K562 (cell line): ENCODE measurements around the gene NT5C1A. TPM values are rescaled to one million over a fixed set of nuclear protein-coding genes. Genes with fewer than 3 reads are reported as not detected.
A peak's percentile ranks its signal among the peaks of the same experiment; 100 is the strongest.

Experiments
- BHLHE40 ChIP-seq: IDR thresholded peaks from 2 replicates; pipeline ENCODE4 v1.6.1; 2011; ENCODE audit warnings: low read length, improper control_type of control experiment
- CBX1 ChIP-seq: sonication (generic); IDR thresholded peaks from 2 replicates; pipeline ENCODE4 v1.6.1; 2016; ENCODE audit warnings: antibody characterized with exemption, low read depth, mild to moderate bottlenecking
- CREB5 ChIP-seq: fragments of 250-450 bp; sonication (Bioruptor Pico); IDR thresholded peaks from 2 replicates; pipeline ENCODE4 v1.5.0; 2020; ENCODE audit warnings: mild to moderate bottlenecking
- DLX4 ChIP-seq: fragments of 250-450 bp; sonication (Bioruptor Pico); IDR thresholded peaks from 2 replicates; pipeline ENCODE4 v1.6.1; 2021; ENCODE audit warnings: mild to moderate bottlenecking
- EP400 ChIP-seq: fragments of 450-650 bp; IDR thresholded peaks from 2 replicates; pipeline ENCODE4 v1.6.1; 2017; ENCODE audit warnings: antibody characterized with exemption, mild to moderate bottlenecking, moderate library complexity
- HDAC2 ChIP-seq: fragments of 450-650 bp; IDR thresholded peaks from 2 replicates; pipeline ENCODE4 v1.6.1; 2016; ENCODE audit warnings: mild to moderate bottlenecking
- HDAC3 ChIP-seq: fragments of 450-650 bp; IDR thresholded peaks from 2 replicates; pipeline ENCODE4 v1.6.1; 2018; ENCODE audit warnings: borderline replicate concordance, mild to moderate bottlenecking, moderate library complexity; ENCODE audit not compliant: partially characterized antibody
- HEY1 ChIP-seq: fragments of 250-450 bp; sonication (Bioruptor Pico); IDR thresholded peaks from 2 replicates; pipeline ENCODE4 v1.5.0; 2020; ENCODE audit warnings: mild to moderate bottlenecking, moderate library complexity, borderline replicate concordance
- HMG20B ChIP-seq: fragments of 250-450 bp; sonication (Bioruptor Pico); IDR thresholded peaks from 2 replicates; pipeline ENCODE4 v1.5.0; 2021; ENCODE audit warnings: mild to moderate bottlenecking
- IRF2 ChIP-seq: sonication (generic); formaldehyde crosslinking; IDR thresholded peaks from 2 replicates; pipeline ENCODE4 v1.8.1; 2022; ENCODE audit warnings: mild to moderate bottlenecking, missing genetic modification reagents
- KLF1 ChIP-seq: fragments of 450-650 bp; IDR thresholded peaks from 2 replicates; pipeline ENCODE4 v1.6.1; 2016; ENCODE audit warnings: missing genetic modification characterization, missing compliant biosample characterization
- KLF13 ChIP-seq: fragments of 450-650 bp; IDR thresholded peaks from 2 replicates; pipeline ENCODE4 v1.6.1; 2016; ENCODE audit warnings: missing genetic modification characterization, low read depth, mild to moderate bottlenecking, missing compliant biosample characterization, moderate library complexity, borderline replicate concordance
- NR2C1 ChIP-seq, 2 experiments: fragments of 450-650 bp; IDR thresholded peaks; 2 replicates each; pipeline ENCODE4 v1.6.1; 2017; ENCODE audit warnings: mild to moderate bottlenecking in 2 of 2, antibody characterized with exemption in 1 of 2, inconsistent platforms in 1 of 2, missing compliant biosample characterization in 1 of 2, missing genetic modification characterization in 1 of 2
- NRF1 ChIP-seq, 2 experiments: fragments of 450-650 bp; IDR thresholded peaks in 1 of 2; conservative IDR thresholded peaks in 1 of 2; 2 replicates each; pipeline ENCODE4 v1.6.1; 2014; ENCODE audit warnings: mild to moderate bottlenecking in 2 of 2
- SMAD2 ChIP-seq: fragments of 150-350 bp; IDR thresholded peaks from 2 replicates; pipeline ENCODE4 v1.6.1; 2014; ENCODE audit warnings: low read depth, mild to moderate bottlenecking, low read length
- SREBF2 ChIP-seq: sonication (generic); formaldehyde crosslinking; IDR thresholded peaks from 2 replicates; pipeline ENCODE4 v1.4.0; 2020; ENCODE audit warnings: mild to moderate bottlenecking, missing genetic modification reagents
- TBP ChIP-seq: optimal IDR thresholded peaks from 2 replicates; pipeline ENCODE3; 2011; ENCODE audit warnings: low read depth, low read length, improper control_type of control experiment
- ZBTB33 ChIP-seq: sonication (generic); formaldehyde crosslinking; IDR thresholded peaks from 2 replicates; pipeline ENCODE4 v1.8.1; 2023; ENCODE audit warnings: mild to moderate bottlenecking, missing genetic modification reagents
- ZNF431 ChIP-seq: sonication (generic); formaldehyde crosslinking; IDR thresholded peaks from 2 replicates; pipeline ENCODE4 v1.8.0; 2022; ENCODE audit warnings: mild to moderate bottlenecking, missing genetic modification reagents
- ZNF449 ChIP-seq: fragments of 250-450 bp; sonication (Bioruptor Pico); IDR thresholded peaks from 2 replicates; pipeline ENCODE4 v1.8.0; 2022; ENCODE audit warnings: moderate library complexity, mild to moderate bottlenecking, inconsistent platforms
- ZNF511 ChIP-seq: sonication (generic); formaldehyde crosslinking; IDR thresholded peaks from 2 replicates; pipeline ENCODE4 v1.8.0; 2022; ENCODE audit warnings: mild to moderate bottlenecking, missing genetic modification reagents
- ZNF699 ChIP-seq: fragments of 250-450 bp; sonication (Bioruptor Pico); IDR thresholded peaks from 2 replicates; pipeline ENCODE4 v1.8.0; 2021; ENCODE audit warnings: mild to moderate bottlenecking, moderate library complexity; ENCODE audit not compliant: insufficient replicate concordance
- polyA plus RNA-seq, 8 experiments: library from polyadenylated mRNA; depleted of rRNA in 4 of 8; stranded (reverse) in 5 of 8; unstranded in 3 of 8; fragments of >200 nt; fragmentation: Nextera tagmentation in 2 of 8; fragmentation: Illumina TruSeq in 1 of 8; extraction: Ambion mirVana in 2 of 8; extraction: Trizol in 1 of 8; gene quantifications; 2 replicates each; pipeline versions ENCODE4 v1.2.1 to v1.2.3, GENCODE V29; 2011 to 2014; ENCODE audit warnings: inconsistent platforms in 1 of 8, missing spikeins in 1 of 8
- total RNA-seq, 7 experiments: library from RNA; depleted of rRNA in 6 of 7; stranded (reverse); fragments of >200 nt in 6 of 7; fragmentation: Illumina TruSeq in 2 of 7; extraction: Trizol in 2 of 7; gene quantifications; 2 replicates each; pipeline versions ENCODE4 v1.2.1 to v1.2.3, GENCODE V29; 2011 to 2021; ENCODE audit warnings: low replicate concordance in 1 of 7

NT5C1A gene
- total and polyA plus RNA-seq, 9 of the 15 experiments (the other 6 are each of a cell fraction or from before 2014, with no cell fraction given), result not detected

- TF ChIP-seq ZBTB33 (CRISPR knock-in tag), result peak; percentile 78; the same call in 1 of the 2 replicates
- no peak for TF ChIP-seq TBP
- TF ChIP-seq KLF13 (tag), result no peak
- no peak for TF ChIP-seq HEY1 (CRISPR knock-in tag)
- no peak for TF ChIP-seq HMG20B (CRISPR knock-in tag)
- TF ChIP-seq KLF1 (tag), result no peak
- TF ChIP-seq BHLHE40, result no peak
- TF ChIP-seq ZNF699 (CRISPR knock-in tag), result no peak
- no peak for TF ChIP-seq IRF2 (CRISPR knock-in tag)
- TF ChIP-seq SREBF2 (CRISPR knock-in tag), result no peak
- no peak for TF ChIP-seq NR2C1 (IDR thresholded peaks at IDR 0.05)
- no peak for TF ChIP-seq NR2C1 (tag; IDR thresholded peaks at IDR 0.05)
- TF ChIP-seq CBX1, result no peak
- TF ChIP-seq NRF1 (conservative IDR thresholded peaks at IDR 0.05 in 1 of 2, IDR thresholded peaks at IDR 0.05 in 1 of 2), result peak; percentile 83 to 84
- TF ChIP-seq HDAC3, result no peak
- TF ChIP-seq HDAC2, result no peak
- TF ChIP-seq SMAD2, result no peak
- no peak for TF ChIP-seq ZNF511 (CRISPR knock-in tag)
- TF ChIP-seq DLX4 (CRISPR knock-in tag), result no peak
- TF ChIP-seq EP400, result no peak
- no peak for TF ChIP-seq CREB5 (CRISPR knock-in tag)
- no peak for TF ChIP-seq ZNF431 (CRISPR knock-in tag)
- TF ChIP-seq ZNF449 (CRISPR knock-in tag), result no peak
Observed at GRCh38 chr1:39691383-39692151, 19.7 kb upstream of the NT5C1A start, which contains the start of gene HPCAL4 (continued).
